ENCODE measurements around the gene TMEM229B. TPM values are rescaled to one million over a fixed set of nuclear protein-coding genes. Genes with fewer than 3 reads are reported as not detected.
"Not testable (repeated sequence)": the region's sequence is repeated elsewhere in the genome, so short reads cannot be mapped to it uniquely, and the experiment has no call there.

The TMEM229B gene
- polyA plus RNA-seq, 4 donors, result 0.68 to 3.3 (median 2.5) TPM

DNA sequence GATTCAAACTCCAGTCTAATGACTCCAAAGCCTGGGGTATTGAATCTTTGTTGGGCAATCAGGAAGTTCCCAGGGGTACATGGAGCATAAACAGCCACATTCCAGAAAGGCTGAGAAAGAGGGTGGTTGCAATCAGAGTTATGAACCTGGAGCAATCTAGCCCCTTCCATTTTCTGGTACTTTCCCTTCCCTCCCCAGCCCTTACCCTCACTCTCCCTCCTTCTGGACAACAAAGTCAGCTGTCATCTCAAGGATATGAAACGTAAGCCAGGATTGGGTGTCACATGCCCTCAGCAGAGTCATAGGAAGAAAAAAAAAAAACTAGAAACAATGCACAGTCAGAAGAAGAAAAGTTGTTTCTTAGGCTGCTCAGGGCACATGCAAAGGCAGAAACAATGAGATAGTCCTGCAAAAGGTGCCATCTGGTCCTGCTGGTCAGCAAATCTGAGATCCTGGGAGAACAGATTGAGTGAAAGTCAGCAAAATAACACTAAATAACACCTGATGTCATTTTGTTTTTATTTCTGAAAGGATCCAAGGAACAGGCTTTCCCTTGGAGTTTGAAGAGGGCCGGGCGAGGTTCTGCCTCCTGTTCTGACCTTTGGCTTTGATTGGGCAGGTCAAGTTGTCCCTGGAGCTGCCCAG lies 27.1 kb downstream of the TMEM229B start:
- DNase-seq (ENCODE audit: low read depth in 4 of 4, low spot score in 3 of 4), result no peak

DNA sequence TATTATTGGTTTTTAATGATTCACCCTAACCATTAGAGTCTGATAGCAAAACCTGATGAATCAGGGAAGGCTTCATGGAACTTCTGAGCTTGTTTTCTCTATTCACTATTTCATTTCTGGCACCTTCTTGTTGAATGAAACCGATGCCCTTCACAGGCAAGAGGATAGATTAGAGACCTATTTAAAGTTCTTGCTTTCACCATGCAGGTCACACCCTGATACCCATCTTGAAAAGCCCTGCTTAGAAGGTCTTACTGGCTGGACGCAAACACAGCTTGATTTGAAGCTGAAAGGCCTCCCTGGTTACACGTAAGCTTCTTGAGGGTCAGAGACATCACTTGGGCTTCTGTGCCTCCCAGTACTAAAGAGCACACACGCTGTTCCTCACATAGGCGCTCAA lies 29.2 kb downstream of the TMEM229B start:
- DNase-seq (ENCODE audit: low read depth in 4 of 4, low spot score in 3 of 4), result no peak

DNA sequence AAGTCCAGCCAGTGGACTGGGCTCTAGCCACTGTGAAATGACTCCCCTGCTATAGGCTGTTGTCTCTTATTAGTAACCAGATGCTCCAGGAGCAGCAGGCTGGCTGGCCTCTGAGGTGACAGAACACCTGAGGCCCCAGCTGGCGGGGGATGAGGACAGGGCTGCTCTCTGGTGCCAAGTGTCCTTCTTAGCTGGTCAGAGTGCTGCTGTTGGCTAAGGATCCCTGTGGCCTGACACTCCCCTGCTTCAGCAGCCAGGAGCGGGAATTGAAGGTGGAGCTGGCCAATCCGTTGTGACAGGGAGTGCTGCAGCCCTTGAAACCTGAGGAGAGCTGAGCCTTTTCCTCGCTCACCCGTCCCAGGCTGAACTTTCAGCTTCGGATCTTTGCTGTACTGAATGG lies 30.7 kb downstream of the TMEM229B start:
- peak in 3 of 4 donors; percentile 18 to 36 (median 18) for DNase-seq (ENCODE audit: low read depth in 4 of 4, low spot score in 3 of 4)

DNA sequence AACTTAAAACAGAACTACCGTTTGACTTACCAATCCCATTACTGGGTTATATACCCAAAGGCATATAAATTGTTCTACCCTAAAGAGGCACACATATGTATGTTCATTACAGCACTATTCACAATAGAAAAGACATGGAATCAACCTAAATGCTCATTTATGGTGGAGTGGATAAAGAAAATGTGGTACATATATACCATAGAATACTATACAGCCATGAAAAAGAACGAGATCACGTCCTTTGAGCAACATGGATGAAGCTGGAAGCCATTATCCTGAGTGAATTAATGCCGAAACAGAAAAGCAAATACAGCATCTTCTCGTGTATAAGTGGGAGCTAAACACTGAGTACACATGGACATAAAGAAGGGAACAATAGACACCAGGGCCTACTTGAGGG lies 31.8 kb downstream of the TMEM229B start:
- no peak for DNase-seq (ENCODE audit: low read depth in 4 of 4, low spot score in 3 of 4)

DNA sequence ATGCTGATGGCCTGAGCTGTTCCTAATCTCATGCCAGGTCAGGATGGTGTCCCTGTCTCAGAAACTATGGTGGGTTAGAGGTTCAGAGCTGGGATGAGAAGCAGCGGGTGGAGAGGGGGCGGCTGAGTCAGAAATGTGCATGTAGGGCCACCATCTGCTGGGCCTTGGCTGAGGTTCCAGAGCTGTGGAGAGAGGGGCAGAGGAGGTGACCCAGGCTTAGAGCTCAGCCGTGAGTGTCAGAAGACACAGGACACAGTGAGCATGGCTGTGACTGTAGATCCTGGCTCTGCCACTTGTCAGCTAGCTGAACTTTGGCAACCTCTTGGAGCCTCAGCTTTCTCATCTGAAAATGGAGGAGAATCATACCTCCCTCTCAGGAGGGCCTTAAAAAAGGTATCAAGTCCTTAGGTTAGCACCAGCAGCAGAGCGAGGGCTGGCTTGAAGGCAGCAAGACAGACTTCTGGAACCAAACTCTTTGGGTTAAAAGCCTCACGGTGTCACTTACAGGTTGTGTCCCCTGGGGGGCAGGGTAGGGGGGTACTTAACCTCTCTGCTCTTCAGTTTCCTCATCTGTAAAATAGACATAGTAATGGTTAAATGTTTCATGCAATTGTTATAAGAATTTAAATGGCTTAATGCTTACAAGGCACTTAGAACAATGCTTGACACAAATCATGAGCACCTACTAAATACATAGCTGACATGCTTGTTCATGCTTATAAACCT lies 34.8 kb downstream of the TMEM229B start:
- no peak for DNase-seq (ENCODE audit: low read depth in 4 of 4, low spot score in 3 of 4)

DNA sequence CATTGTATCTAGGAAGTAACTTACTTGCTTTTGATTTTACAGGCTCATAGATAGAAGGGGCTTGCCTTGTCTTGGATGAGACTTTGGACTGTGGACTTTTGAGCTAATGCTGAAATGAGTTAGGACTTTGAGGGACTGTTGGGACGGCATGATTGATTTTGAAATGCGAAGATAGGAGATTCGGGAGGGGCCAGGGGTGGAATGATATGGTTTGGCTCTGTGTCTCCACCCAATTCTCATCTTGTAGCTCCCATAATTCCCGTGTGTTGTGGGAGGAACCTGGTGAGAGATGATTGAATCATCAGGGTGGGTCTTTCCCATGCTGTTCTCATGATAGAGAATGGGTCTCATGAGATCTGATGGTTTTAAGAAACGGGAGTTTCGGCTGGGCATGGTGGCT lies 36.9 kb downstream of the TMEM229B start:
- not testable (repeated sequence) for DNase-seq (ENCODE audit: low read depth in 4 of 4, low spot score in 3 of 4)

DNA sequence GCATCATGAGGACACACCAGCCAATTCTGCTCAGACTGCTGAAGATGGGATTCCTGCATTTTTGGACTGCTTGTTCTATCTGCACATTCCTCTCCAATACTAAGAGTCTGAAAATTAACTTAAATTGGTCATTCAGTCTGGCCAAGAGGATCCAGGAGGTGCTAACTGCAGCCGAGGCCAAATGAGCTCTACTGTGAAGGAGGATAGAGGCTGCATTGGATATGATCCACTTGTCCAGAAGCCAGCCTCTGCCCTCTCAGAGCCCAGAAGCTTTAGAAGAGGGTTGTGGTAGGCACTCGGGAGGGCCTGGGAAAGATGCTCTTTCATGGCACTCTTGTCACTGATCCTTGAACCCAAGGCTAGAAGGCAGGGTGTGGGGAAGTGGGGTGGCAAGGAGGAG lies 39.4 kb downstream of the TMEM229B start:
- DNase-seq (ENCODE audit: low read depth in 4 of 4, low spot score in 3 of 4), result no peak

DNA sequence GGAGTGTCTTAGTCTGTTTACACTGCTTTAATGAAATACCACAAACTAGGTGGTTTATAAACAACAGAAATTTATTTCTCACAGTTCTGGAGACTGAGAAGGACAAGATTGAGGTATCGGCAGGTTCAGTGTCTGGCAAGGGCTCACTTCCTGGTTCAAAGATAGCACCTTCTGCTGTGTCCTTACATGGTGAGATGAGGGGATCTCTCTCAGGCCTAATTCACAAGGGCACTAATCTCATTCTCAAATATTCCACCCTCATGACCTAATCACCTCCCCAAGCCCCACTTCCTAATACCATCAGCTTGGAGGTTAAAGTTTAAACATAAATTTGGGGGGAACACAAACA lies 41.5 kb downstream of the TMEM229B start:
- no peak for DNase-seq (ENCODE audit: low read depth in 4 of 4, low spot score in 3 of 4)

DNA sequence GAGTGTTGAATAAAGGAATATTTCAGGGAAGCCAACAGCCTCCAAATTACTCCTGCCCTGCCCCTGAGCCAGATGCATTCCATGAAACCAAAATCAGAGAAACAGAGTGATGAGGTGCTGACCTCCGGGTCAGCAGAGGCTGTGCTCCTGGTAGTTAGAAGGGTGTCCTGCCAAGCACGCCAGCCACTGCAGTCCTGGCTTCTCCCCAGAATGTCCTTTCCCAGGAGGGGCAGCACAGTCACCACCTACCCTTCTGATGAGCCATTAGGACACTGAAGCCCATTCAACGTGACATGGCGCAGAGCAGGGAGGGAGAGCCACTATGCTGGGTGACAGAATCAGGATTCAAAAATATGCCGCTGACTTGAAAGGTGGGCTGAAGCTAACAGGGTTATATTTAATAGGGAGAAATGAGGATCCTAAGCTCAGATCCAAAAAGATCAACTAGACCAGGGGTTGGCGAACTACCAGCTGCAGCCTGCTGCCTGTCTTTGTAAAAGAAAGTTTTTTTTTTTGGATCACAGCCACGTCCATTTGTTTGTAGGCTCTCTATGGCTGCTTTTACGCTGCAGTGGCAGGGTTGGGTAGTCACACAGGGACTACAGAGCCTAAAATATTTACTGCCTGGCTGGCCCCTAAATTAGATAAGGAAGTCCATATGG lies 42.0 kb downstream of the TMEM229B start:
- no peak for DNase-seq (ENCODE audit: low read depth in 4 of 4, low spot score in 3 of 4)

DNA sequence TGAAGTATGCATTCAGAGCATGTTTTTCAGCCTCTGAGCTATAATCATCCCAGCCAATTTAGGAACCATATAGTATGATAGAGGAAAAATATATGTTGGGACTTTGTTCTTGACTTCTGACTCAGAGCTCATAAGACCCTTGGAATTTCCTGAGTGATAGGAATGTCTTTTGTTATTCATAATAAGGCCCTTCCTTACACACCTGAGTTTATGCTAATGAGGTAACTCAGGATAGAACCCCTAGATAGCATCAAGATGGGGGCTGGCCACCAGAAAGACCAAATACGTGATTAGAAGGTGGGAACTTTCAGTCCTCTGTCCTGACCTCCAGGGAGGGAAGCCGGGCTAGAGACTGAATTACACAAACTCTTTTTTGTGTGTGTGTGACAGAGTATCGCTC lies 44.1 kb downstream of the TMEM229B start:
- no peak for DNase-seq (ENCODE audit: low read depth in 4 of 4, low spot score in 3 of 4)

DNA sequence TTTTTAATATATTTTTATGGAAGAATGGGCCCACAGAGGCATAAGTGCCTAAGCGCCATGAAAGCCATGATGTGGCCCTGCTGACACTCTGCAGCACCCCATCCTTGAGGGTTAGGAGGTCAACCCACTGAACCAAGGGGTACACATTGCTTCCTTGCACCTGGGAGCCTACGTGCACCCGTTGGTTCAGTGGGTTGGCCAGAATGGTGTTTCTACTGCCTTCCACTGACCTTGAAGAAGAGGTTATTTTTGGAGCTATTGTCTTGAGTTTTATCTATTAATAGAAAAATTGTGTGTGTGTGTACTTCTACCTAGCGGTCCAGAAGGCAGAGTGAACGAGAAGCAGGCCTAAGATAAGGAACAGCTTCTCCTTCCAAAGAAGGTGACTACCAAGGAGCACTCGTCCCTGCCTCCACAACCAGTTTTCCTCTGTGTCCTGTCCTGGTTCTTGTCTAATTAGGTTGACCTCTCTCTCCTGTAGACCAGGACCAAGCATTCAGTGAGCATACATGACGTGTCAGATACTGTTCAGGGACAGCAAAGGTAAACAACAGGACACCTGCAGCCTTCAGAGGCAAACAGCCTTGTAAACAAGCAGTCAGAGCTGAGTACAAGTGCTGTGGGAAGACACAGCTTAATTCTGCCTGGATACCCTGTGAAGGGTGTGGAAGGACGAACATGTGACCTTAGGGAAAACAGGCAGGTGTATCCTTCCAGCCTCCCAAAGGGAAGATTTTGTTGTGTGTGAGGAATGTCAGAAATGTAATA lies 46.2 kb downstream of the TMEM229B start:
- no peak for DNase-seq (ENCODE audit: low read depth in 4 of 4, low spot score in 3 of 4)

DNA sequence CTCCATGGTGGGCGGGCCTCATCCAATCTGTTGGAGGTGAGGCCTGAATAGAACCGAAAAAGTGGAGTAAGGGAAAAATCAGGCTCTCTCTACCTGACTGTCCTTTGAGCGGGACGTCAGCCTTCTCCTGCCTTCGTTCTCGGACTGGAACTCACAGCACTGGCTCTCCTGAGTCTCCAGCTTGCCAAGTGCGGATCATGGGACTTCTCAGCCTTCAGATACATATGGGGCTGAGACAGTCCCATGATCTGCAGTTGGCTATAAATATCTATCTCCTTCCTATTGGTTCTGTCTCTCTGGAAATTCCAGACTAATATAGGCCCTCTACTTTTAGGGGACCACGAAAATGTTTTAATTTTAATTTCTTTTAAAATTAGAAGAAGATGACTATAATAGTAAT lies 46.8 kb downstream of the TMEM229B start:
- no peak for DNase-seq (ENCODE audit: low read depth in 4 of 4, low spot score in 3 of 4)

DNA sequence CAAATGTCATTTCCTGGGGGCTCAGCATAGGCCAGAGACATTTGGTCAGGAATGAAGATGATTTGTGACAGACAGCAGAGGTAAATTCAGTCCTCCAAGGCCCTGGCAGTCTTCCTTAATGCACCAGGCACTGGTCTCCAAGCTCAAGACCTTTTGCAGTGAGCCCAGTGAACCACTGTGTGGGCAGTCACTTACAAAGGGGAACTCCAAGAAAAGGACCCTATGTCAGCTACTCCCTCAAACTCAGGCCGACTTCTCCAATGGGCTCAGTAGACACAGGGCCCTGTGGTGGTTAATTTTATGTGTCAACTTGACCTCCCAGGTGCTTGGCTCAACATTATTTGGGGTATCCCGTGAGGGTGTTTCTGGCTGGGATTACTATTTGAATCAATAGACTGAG lies 47.3 kb downstream of the TMEM229B start:
- no peak for DNase-seq (ENCODE audit: low read depth in 4 of 4, low spot score in 3 of 4)

DNA sequence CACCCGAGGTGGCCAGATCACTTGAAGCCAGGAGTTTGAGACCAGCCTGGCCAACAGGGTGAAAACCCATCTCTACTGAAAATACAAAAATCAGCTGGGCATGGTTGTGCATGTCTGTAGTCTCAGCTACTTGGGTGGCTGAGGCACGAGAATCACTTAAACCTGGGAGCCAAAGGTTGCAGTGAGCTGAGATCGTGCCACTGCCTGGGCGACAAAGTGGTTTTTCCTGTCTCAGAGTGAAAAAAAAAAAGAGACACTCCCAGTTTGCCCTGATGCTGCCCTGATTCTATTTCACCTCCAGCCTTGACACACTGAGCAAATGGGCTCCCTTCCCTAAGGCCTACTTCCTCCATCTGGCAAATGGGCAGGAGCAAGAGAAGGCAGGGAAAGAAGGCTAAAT lies 48.0 kb downstream of the TMEM229B start:
- DNase-seq (ENCODE audit: low read depth in 4 of 4, low spot score in 3 of 4), result no peak

DNA sequence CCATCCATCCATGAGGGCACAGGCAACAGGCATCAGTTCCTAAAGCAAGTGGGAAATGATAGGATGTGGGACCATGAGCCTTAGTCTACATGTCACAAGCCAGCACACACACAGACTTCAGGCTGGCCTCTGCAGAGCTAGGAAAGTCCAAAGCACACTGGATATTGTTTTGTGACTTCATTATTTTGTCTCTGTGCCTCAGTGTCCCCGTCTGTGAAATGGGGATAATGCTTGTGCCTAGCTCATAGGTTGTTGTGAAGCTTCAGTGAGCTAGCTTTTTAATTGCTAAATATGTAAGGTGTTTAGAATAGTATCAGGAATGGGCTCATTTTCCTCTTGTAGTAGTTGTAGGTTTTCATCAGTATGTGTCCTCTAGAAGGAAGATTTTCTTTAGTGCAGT lies 49.6 kb downstream of the TMEM229B start:
- no peak for DNase-seq (ENCODE audit: low read depth in 4 of 4, low spot score in 3 of 4)

DNA sequence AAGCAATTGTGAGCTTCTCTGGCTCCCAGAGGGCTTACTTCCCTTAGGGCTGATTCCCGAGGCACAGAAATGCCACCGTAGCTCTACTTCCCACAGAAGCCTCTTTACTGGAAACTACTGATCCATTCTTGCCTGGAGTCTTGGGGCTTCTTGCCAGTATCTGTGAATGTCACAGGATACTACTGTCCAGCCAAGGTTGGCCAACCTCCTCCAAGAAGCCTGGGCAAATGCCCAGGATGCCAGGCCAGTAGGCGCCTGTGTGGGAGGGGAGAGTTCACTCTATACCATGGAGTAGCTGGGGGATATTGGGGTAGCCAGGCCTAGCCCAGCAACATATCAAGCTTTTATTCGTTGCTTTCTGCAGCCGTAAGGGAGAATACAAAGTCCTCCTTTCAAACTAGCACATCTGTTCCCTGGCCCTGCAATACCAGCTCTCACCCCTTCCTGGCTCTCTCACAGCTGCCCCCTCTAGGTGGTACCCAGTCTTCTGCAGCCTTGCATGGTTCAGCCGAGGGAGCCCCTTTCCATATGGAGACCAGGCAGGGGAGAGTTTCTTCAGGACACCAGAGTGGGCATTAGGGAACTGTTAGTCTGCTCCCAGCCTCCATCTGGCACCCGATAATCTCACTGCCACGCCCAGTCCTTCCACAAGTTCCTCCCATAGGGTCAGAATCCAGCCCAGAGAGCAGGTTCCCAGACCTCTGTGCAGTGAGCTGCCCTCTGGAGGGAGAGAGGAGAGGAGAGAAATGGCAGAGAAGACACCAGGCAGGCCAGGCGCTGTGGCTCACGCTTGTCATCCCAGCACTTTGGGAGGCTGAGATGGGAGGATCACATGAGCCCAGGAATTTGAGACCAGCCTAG lies 52.3 kb downstream of the TMEM229B start:
- DNase-seq (ENCODE audit: low read depth in 4 of 4, low spot score in 3 of 4), result no peak

DNA sequence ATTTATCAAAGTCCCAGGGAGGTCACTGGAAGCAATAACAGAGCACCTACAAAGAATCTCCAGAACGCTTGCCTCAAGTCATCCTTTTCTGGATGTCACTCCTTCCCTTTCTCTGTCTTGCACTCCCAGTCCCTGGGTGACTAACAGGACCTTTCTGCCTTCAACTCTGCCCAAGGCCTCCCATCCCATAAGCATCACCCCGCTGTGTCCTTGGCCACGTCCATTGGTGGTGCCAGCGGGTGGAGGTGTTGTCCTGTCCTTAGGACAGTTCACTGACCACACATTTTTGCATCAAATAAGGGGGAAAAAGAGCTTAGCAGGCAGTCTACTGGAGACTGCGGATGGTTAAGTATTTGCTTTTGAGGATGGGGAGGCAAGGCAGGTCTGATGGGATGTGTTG lies 52.9 kb downstream of the TMEM229B start:
- DNase-seq (ENCODE audit: low read depth in 4 of 4, low spot score in 3 of 4), result no peak

DNA sequence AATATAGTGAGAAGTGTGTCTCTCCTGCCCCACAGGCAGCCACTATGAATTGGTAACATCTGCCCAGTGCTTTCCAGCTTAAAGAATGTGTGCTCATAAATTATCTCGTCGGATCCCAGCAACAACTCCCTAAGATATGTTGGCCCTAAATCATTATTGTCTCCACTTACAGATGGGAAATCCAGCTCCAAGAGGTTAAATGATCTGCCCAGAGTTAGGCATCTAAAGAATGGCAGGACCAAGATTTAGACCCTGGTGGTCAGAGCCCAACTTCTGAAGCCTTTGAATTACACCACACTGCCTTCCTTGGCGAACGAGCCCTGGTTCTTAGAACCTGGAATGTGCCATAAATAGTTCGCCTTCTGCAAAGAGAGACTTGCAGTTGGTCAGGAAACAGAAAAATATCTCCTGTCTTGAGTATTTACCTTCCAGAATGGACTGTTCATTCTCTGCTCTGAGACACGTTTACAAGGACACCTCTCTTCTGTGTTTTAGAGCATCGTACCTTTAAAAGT lies 56.4 kb downstream of the TMEM229B start:
- DNase-seq (ENCODE audit: low read depth in 4 of 4, low spot score in 3 of 4), result no peak

DNA sequence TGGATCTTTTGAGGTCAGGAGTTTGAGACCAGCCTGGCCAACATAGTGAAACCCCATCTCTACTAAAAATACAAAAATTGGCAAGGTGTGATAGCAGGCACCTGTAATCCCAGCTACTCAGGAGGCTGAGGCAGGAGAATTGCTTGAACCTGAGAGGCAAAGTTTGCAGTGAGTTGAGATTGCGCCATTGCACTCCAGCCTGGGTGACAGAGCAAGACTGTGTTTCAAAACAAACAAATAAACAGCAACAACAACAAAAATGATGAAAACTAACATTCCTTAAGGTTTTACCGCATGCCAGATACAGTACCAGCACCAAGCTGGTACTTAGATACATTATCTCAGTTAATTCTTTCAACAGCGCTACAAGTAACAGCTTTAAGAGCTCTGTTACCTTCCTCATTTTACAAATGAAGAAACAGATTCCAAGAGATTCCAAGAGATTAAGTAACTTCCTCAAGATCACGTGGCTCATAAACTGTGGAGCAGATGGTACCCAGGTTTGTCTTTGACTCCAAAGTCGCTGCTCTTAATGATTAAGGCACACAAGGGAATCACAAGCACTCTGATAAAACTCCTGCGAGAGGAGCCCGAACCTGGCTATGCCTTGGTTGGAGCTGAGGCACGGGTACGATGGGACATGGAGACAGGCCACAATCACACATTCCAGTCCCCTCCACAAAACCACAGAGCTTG lies 58.9 kb downstream of the TMEM229B start:
- no peak for DNase-seq (ENCODE audit: low read depth in 4 of 4, low spot score in 3 of 4)
